ENCODE measurements around the gene PRRT1B.
A peak's percentile ranks its signal among the peaks of the same experiment; 100 is the strongest.
"Not testable (repeated sequence)": the region's sequence is repeated elsewhere in the genome, so short reads cannot be mapped to it uniquely, and the experiment has no call there.

The PRRT1B gene

GRCh38 chr9:131523086-131523388 lies 22.3 kb upstream of the PRRT1B start:
- DNase-seq: no peak

- no peak for DNase-seq
Measured at GRCh38 chr9:131523451-131524435, 21.6 kb upstream of the PRRT1B start.

- no peak for DNase-seq
Measured at GRCh38 chr9:131524665-131525315, 20.5 kb upstream of the PRRT1B start.

GRCh38 chr9:131525643-131526565 lies 19.4 kb upstream of the PRRT1B start:
- DNase-seq: no peak

- DNase-seq: no peak
Measured at GRCh38 chr9:131528186-131528585, 17.1 kb upstream of the PRRT1B start.

GRCh38 chr9:131528886-131529505 lies 16.3 kb upstream of the PRRT1B start:
- DNase-seq: no peak

- DNase-seq: no peak
Measured at GRCh38 chr9:131529597-131530545, 15.5 kb upstream of the PRRT1B start.

- peak; percentile 33 for DNase-seq
Measured at GRCh38 chr9:131530546-131530919, 14.8 kb upstream of the PRRT1B start.

GRCh38 chr9:131530920-131531832 lies 14.1 kb upstream of the PRRT1B start, which contains the start of gene UCK1:
Gene UCK1, minus strand, starts transcription at chr9:131531263. Its CDS starts 89 bp downstream, at chr9:131531174.
- DNase-seq: peak; percentile 86

GRCh38 chr9:131534721-131535237 lies 10.5 kb upstream of the PRRT1B start:
- peak; percentile 60 for DNase-seq

GRCh38 chr9:131537946-131538345 lies 7.4 kb upstream of the PRRT1B start:
- no peak for DNase-seq

GRCh38 chr9:131539223-131539923 lies 6.0 kb upstream of the PRRT1B start:
- no peak for DNase-seq

GRCh38 chr9:131543141-131543540 lies 2.2 kb upstream of the PRRT1B start:
- DNase-seq: no peak

GRCh38 chr9:131545786-131546335 lies 538 bp downstream of the PRRT1B start:
- DNase-seq: no peak

- peak; percentile 58 for DNase-seq
Measured at GRCh38 chr9:131546336-131547084, 1.2 kb downstream of the PRRT1B start.

GRCh38 chr9:131549186-131549585 lies 3.9 kb downstream of the PRRT1B start:
- not testable (repeated sequence) for DNase-seq

GRCh38 chr9:131550465-131550864 lies 5.1 kb downstream of the PRRT1B start:
- DNase-seq: not testable (repeated sequence)

GRCh38 chr9:131552030-131552429 lies 6.7 kb downstream of the PRRT1B start:
- no peak for DNase-seq

All from NCI-H510A treated with DMSO at 0.1 percent for 48 hours (cell line).